Lower leg skin (tissue), 4 donors: ENCODE results near the gene OMG. TPM values are rescaled to one million over a fixed set of nuclear protein-coding genes. Genes with fewer than 3 reads are reported as not detected.

Experiments used
- DNase-seq, 2 donors: peaks; one replicate each; pipeline ENCODE4 v3.0.0-alpha.2; 2019; ENCODE audit warnings: low spot score in 2 of 2
- H3K4me3 ChIP-seq: fragments of 200-600 bp; sonication (generic); 2 replicates; pipeline ENCODE4 v1.5.1; 2017; ENCODE audit warnings: mild to moderate bottlenecking, low read depth; ENCODE audit not compliant: poor library complexity, severe bottlenecking
- CTCF ChIP-seq, 3 donors: fragments of 450-650 bp; IDR thresholded peaks; one replicate each; pipeline ENCODE4 v1.5.1; 2016; ENCODE audit warnings: antibody characterized with exemption in 3 of 3, mild to moderate bottlenecking in 3 of 3, moderate library complexity in 2 of 3
- POLR2A ChIP-seq, 2 donors: fragments of 450-650 bp; IDR thresholded peaks; one replicate each; pipeline ENCODE4 v1.6.1; 2016 to 2017; ENCODE audit warnings: antibody characterized with exemption in 2 of 2, mild to moderate bottlenecking in 1 of 2, moderate library complexity in 1 of 2
- WGBS, 2 donors: methylation state at CpG; one replicate each; pipeline ENCODE4 v1.1.5; 2018; 5-methylcytosine and 5-hydroxymethylcytosine counted together
- intact Hi-C: fragments of 100-400 bp; cut with DNase I; formaldehyde crosslinking; loops from one replicate; pipeline ENCODE4 v1.15.0; 2023; ENCODE audit warnings: low total_unique reads
- total RNA-seq, 4 donors: library from RNA; depleted of rRNA; stranded (reverse); fragments of >200 nt; gene quantifications; one replicate each; pipeline ENCODE4 v1.1.0, GENCODE V29; 2016

OMG gene
- total RNA-seq, 4 donors from 2014 or later: not detected

DNA sequence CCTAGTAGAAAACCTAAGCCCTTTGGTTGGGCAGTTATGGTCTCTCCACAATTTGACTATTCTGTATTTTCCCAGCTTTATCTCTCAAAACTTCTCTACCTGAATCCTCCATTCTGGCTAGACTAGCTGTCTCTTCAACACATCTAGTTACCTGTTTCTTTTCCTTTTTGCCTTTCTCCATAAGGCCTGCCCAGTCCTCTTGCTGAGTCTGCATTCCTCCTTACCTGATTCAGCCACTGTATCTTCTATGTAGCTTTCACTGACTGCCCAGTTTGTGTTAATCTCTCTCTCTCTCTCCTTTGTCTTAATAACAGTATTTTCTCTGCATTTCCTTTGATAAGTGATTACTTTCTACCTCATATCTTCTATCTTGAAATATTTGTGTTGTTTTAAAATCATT, 26.5 kb upstream of the OMG start:
- no peak overlapping the region for H3K4me3 ChIP-seq
- no peak for DNase-seq
- intact Hi-C loops: no loop called here
- TF ChIP-seq POLR2A (IDR thresholded peaks at IDR 0.05): no peak
- no peak for TF ChIP-seq CTCF (IDR thresholded peaks at IDR 0.05)

DNA sequence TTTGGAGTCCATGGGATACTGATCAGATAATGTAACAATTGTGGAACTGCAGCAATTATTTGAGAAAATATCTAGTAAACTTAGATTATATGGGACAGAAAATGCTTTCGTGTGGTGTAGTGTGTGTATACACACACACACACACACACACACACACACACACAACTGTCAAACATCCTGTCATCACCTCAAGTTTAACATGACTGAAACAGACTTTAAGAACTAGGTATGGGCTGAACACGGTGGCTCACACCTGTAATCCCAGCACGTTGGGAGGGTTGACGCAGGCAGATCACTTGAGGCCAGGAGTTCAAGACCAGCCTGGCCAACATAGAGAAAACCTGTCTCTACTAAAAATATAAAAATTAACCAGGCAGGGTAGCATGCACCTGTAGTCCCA, 24.9 kb upstream of the OMG start:
- TF ChIP-seq POLR2A (IDR thresholded peaks at IDR 0.05) (no peak), CTCF (IDR thresholded peaks at IDR 0.05) (no peak)
- WGBS, 2 donors: 89 to 97% methylated on average over 4 of the region's 4 CpGs
- DNase-seq: no peak
- intact Hi-C loops: no loop called here
- H3K4me3 ChIP-seq: no peak overlapping the region

DNA sequence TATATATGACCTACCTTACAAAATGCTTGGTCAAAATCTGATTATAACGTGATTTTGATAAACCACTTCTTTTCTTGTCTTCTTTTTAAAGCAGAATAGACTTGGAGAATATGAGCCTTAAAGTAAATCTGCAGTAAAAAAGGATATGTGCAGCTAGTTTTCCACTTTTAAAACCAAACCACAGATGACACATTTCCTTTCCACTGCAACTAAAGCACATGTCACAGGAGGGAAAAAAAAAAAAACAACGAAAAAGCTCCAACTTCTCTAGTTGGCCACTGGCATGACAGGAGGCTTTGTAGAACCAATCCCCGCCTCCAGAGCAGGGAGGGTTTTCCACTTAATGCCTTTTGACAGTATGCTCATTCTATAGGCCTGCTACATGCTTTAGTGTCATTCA, 24.4 kb upstream of the OMG start, which contains the start of gene EVI2A:
TSS of gene EVI2A (minus strand) at position 142 of the 400 bp plus-strand sequence. CDS start 2,609 bp downstream, outside the sequence.
- intact Hi-C loops: no loop called here
- no peak for DNase-seq
- no peak for TF ChIP-seq POLR2A (IDR thresholded peaks at IDR 0.05)
- no peak for TF ChIP-seq CTCF (IDR thresholded peaks at IDR 0.05)
- 68% methylated on average over 3 of the region's 3 CpGs for WGBS, 2 donors
- H3K4me3 ChIP-seq: no peak within 1 kb of the TSS

DNA sequence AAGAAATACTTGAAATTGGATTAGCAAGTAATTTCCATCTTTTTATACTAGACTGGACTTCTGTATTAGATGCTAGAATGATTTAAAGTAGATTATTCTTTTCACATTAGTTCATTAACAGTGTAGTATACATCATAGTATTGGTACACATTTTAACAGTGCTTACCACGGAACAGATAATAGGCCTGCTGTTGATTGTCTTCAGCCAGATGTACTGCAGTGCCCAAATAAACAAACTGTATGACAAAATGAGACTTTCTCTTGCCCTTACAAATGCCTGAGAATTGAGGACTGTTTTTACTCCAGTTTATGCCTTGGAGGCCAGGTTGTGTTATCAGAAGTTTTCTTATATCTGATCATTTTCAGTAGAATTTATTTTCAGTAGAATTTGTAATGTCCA, 23.8 kb upstream of the OMG start:
- TF ChIP-seq POLR2A (IDR thresholded peaks at IDR 0.05) (no peak), CTCF (IDR thresholded peaks at IDR 0.05) (no peak)
- no peak overlapping the region for H3K4me3 ChIP-seq
- 62 to 67% methylated on average over 1 of the region's 1 CpG for WGBS, 2 donors
- intact Hi-C loops: no loop called here
- DNase-seq: no peak

DNA sequence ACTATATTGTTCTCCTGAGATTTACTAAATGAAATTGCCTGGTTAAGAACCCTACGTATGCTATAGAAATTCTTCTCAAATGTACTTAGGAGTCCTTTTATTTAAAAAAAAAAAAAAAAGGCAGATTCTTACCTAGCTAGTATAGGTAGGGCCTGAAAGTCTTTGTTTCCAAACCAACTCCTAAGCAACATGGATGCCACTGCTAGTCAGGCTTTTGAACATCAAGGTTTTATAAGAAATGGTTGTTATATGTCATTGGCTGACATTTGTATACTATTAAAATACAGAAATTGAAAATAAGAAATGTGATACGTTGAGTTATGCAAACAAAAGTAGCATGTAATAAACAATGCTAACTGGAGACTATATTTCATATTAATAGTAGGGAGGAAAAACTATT, 23.2 kb upstream of the OMG start:
- 80 to 91% methylated on average over 2 of the region's 2 CpGs for WGBS, 2 donors
- intact Hi-C loops: no loop called here
- no peak overlapping the region for H3K4me3 ChIP-seq
- no peak for DNase-seq
- TF ChIP-seq CTCF (IDR thresholded peaks at IDR 0.05) (no peak), POLR2A (IDR thresholded peaks at IDR 0.05) (no peak)

- no peak overlapping the region for H3K4me3 ChIP-seq
- TF ChIP-seq CTCF (IDR thresholded peaks at IDR 0.05) (no peak), POLR2A (IDR thresholded peaks at IDR 0.05) (no peak)
- intact Hi-C loops: no loop called here
- WGBS, 2 donors: 71 to 75% methylated on average over 5 of the region's 5 CpGs
- no peak for DNase-seq
Measured at GRCh38 chr17:31318851-31319661, 22.0 kb upstream of the OMG start.
